MG63 (cell line): ENCODE measurements around the gene TRIM7. TPM values are rescaled to one million over a fixed set of nuclear protein-coding genes. Genes with fewer than 3 reads are reported as not detected.
"Not testable (repeated sequence)": the region's sequence is repeated elsewhere in the genome, so short reads cannot be mapped to it uniquely, and the experiment has no call there.

Experiments used
- DNase-seq: peaks from one replicate; pipeline ENCODE4 v3.0.0-alpha.2; 2020
- H3K27me3 ChIP-seq: fragments of 250-450 bp; sonication (Bioruptor Pico); 2 replicates; pipeline ENCODE4 v1.5.1; 2020; ENCODE audit warnings: mild to moderate bottlenecking, moderate library complexity
- H3K36me3 ChIP-seq: fragments of 250-450 bp; sonication (Bioruptor Pico); 2 replicates; pipeline ENCODE4 v1.5.1; 2020; ENCODE audit warnings: mild to moderate bottlenecking, moderate library complexity
- H3K4me3 ChIP-seq: fragments of 250-450 bp; sonication (Bioruptor Pico); 2 replicates; pipeline ENCODE4 v1.5.1; 2020; ENCODE audit warnings: mild to moderate bottlenecking, moderate library complexity
- H3K9me3 ChIP-seq: fragments of 250-450 bp; sonication (Bioruptor Pico); 2 replicates; pipeline ENCODE4 v1.5.1; 2020; ENCODE audit warnings: mild to moderate bottlenecking, moderate library complexity
- total RNA-seq: library from RNA; depleted of rRNA; stranded (reverse); fragments of >200 nt; shearing (Covaris generic); gene quantifications from 2 replicates; pipeline ENCODE4 v1.2.3, GENCODE V29; 2014; ENCODE audit warnings: low replicate concordance; rRNA removed

Gene TRIM7
- total RNA-seq, 1 experiment from 2014 or later: 22.6 TPM

DNA sequence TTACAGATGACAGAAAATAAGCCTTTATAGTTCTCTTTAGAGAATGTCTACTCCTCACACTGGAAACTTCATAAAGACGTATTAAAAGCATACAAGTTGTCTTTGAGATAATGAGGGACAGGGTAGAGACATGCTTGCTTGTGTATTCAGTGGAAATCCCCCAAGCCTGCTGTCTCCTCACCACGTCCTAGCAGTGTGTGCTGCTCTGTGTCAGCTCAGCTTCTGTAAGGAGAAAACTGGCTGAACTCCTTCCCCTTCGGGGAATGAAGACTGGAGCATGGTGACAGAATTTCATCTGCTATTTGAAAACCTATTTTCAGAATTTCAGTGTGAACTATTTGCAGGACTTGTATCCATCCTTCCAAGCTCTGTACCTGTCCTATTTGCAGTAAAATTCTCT lies 48.2 kb downstream of the TRIM7 start:
- Histone ChIP-seq H3K9me3 (no peaks in the 10 kb centered on the region), H3K27me3 (peaks cover 12% of the 10 kb centered on the region; the same call in 1 of the 2 replicates), H3K36me3 (no peaks in the 10 kb centered on the region), H3K4me3 (no peak overlapping the region)
- DNase-seq: no peak

GRCh38 chr5:181153814-181154213 lies 51.2 kb downstream of the TRIM7 start:
- H3K4me3 ChIP-seq: no peak overlapping the region
- DNase-seq: no peak
- no peaks in the 10 kb centered on the region for H3K9me3 ChIP-seq
- H3K27me3 ChIP-seq: peaks cover 10% of the 10 kb centered on the region; the same call in 1 of the 2 replicates
- no peaks in the 10 kb centered on the region for H3K36me3 ChIP-seq

DNA sequence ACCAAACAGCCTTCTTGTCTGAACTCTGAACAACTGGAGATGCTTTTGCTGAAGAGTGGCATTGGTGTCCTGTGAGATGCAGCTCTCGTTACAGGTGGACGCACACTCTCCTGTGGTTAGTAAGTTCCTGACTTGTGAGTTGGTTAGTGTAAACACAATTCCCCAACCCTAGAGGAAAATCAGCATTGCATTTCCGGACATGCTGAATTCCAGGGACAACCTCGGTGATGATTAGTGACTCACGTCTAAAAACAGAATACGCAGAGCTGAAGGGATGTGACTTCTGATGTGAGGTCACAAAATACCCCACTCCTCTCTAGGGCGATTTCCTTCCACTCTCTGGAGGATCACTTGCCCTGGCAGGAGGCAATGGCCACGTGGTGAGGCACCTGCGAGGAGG lies 52.6 kb downstream of the TRIM7 start:
- H3K27me3 ChIP-seq: peaks cover 6% of the 10 kb centered on the region; the same call in 1 of the 2 replicates
- no peak for DNase-seq
- H3K4me3 ChIP-seq: no peak overlapping the region
- H3K9me3 ChIP-seq: no peaks in the 10 kb centered on the region
- no peaks in the 10 kb centered on the region for H3K36me3 ChIP-seq

- Histone ChIP-seq H3K36me3 (no peaks in the 10 kb centered on the region), H3K9me3 (no peaks in the 10 kb centered on the region), H3K27me3 (peaks cover 3% of the 10 kb centered on the region), H3K4me3 (no peak overlapping the region)
- DNase-seq: no peak
Measured at GRCh38 chr5:181151146-181151545, 53.9 kb downstream of the TRIM7 start.

DNA sequence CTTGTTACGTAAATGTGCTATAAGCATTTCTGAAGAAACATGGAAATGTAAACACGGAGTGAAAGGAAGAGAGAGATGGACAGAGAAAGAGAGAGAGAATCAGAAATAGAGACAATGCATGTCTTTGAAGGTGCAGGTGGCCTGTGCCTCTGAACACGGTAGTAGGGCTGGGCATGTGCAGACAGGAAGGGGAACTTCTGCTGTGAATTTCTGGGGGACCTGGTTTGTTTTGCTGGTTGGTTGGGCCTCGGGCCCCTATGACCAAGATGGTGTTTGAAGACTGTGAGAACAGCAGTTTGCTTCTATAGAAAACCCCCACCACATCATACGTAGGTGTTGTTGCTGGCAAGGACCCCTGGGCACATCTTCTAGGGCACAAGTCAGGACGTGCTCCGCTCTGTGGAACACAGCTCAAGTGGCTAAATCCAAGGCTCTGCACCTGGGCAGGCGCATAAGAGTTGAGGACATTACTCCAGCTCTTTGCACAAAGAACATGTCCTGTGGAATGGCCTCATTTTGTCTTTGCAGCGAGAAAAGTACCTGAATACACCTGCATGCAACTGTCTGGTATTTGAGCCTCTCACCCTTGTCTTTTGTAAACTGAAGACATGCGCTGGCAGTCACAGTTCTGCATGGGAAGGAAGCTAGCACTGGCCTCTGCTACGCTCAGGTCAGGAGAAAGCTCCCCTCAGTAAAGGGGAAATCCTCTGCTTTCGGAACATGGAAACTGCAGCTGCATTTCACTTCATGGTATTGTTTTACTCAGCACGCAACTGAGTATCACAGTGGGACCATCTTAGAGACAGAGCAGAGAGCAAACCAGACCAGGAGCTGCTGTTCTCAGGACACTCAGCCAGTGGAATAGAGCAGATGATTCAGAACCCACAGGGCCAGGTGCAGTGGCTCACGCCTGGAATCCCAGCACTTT lies 54.9 kb downstream of the TRIM7 start:
- Histone ChIP-seq H3K36me3 (no peaks in the 10 kb centered on the region), H3K4me3 (no peak overlapping the region), H3K27me3 (peaks cover 11% of the 10 kb centered on the region), H3K9me3 (peaks cover 6% of the 10 kb centered on the region)
- DNase-seq: no peak

GRCh38 chr5:181149355-181149754 lies 55.6 kb downstream of the TRIM7 start:
- no peak for DNase-seq
- no peak overlapping the region for H3K4me3 ChIP-seq
- peaks cover 12% of the 10 kb centered on the region for H3K27me3 ChIP-seq
- peaks cover 13% of the 10 kb centered on the region for H3K9me3 ChIP-seq
- H3K36me3 ChIP-seq: no peaks in the 10 kb centered on the region

DNA sequence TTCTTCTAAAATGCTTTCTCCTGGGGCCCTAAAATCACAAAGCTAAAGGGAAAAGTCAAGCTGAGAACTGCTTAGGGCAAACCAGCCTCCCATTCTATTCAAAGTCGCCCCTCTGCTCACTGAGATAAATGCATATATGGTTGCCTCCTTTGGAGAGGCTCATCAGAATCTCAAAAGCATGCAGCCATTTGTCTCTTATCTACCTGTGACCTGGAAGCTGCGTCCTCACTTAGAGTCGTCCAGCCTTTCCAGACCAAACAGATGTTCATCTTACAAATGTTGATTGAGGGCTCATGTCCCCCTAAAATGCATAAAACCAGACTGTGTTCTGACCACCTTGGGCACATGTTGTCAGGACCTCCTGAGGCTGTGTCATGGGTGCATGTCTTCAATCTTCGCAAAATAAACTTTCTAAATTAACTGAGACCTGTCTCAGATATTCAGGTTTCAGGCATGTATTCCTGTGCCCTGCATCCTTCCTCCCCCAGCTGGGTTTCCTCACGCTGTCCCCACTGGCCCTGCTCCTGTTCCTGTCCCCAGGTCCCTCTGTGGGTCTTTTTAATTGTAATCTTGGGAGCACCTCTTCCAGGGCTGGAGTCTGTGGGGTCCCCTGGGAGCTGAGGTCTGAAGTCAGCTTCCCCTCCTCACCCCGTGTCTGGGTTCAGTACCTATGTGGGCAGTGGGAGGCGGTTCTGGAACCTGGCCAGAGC lies 57.9 kb downstream of the TRIM7 start, which contains the start of gene OR2V2:
TSS of gene OR2V2 (plus strand) at position 660 of the 710 bp plus-strand sequence. CDS start 7,357 bp downstream, outside the sequence.
- Histone ChIP-seq H3K9me3 (peaks cover 13% of the 10 kb centered on the region), H3K27me3 (peaks cover 17% of the 10 kb centered on the region)
- not testable (repeated sequence) for H3K36me3 ChIP-seq, DNase-seq, H3K4me3 ChIP-seq

GRCh38 chr5:181145133-181145532 lies 59.9 kb downstream of the TRIM7 start:
- Histone ChIP-seq H3K9me3 (peaks cover 14% of the 10 kb centered on the region), H3K36me3 (no peaks in the 10 kb centered on the region), H3K27me3 (peaks cover 32% of the 10 kb centered on the region), H3K4me3 (no peak overlapping the region)
- no peak for DNase-seq

Other genes with a start within 250 kb of the TRIM7 start
- gene BTNL3, start 216.3 kb downstream of the TRIM7 start, total RNA-seq: not detected in 2 replicates
- 0.76 and 0.99 TPM in 2 replicates for gene BTNL9, start 164.9 kb downstream of the TRIM7 start, total RNA-seq
- not detected in 2 replicates for gene OR2V1, start 74.0 kb downstream of the TRIM7 start, total RNA-seq
- gene OR2V2, start 57.6 kb downstream of the TRIM7 start, total RNA-seq: not detected in 2 replicates
- gene TRIM41, start 18.1 kb upstream of the TRIM7 start, total RNA-seq: 31.9 and 43.0 TPM in 2 replicates
- gene RACK1, start 38.7 kb upstream of the TRIM7 start, total RNA-seq: 8,781 and 10,327 TPM in 2 replicates
- 3.9 and 5.8 TPM in 2 replicates for gene TRIM52, start 55.9 kb upstream of the TRIM7 start, total RNA-seq
- not detected in 2 replicates for gene OR4F3, start 162.1 kb upstream of the TRIM7 start, total RNA-seq